Keratinocyte (primary cell): ENCODE results near the gene NCOA7. TPM values are rescaled to one million over a fixed set of nuclear protein-coding genes. Genes with fewer than 3 reads are reported as not detected.

ENCODE experiments used
- DNase-seq: peaks from one replicate; pipeline ENCODE4 v3.0.0-alpha.2; 2011; ENCODE audit warnings: low read depth, missing footprints, low spot score
- FAIRE-seq: peaks from 2 replicates; lab custom pipeline; 2011; peaks lifted over from hg19 to GRCh38; lab: Jason Lieb, UNC
- H2AFZ ChIP-seq: 2 replicates; pipeline ENCODE4 v1.6.0; 2012; ENCODE audit warnings: low read length, control low read depth, inconsistent platforms; ENCODE audit not compliant: control insufficient read depth
- H3K27ac ChIP-seq: 2 replicates; pipeline ENCODE4 v1.5.1; 2011; ENCODE audit warnings: low read length; ENCODE audit not compliant: control insufficient read depth, insufficient read depth
- H3K27me3 ChIP-seq: 3 replicates; pipeline ENCODE4 v1.6.0; 2011; ENCODE audit warnings: low read length; ENCODE audit not compliant: control insufficient read depth, insufficient read depth; ENCODE audit errors: extremely low read depth
- H3K36me3 ChIP-seq, 2 experiments: 2 replicates in 1 of 2; 3 replicates in 1 of 2; pipeline ENCODE4 v1.5.1; 2011; ENCODE audit warnings: low read length in 2 of 2, mild to moderate bottlenecking in 1 of 2; ENCODE audit not compliant: control insufficient read depth in 2 of 2, insufficient read depth in 2 of 2; ENCODE audit errors: extremely low read depth in 1 of 2
- H3K4me1 ChIP-seq: 3 replicates; pipeline ENCODE4 v1.5.1; 2011; ENCODE audit warnings: low read length; ENCODE audit not compliant: control insufficient read depth, insufficient read depth; ENCODE audit errors: extremely low read depth
- H3K4me2 ChIP-seq: 3 replicates; pipeline ENCODE4 v1.6.0; 2011; ENCODE audit warnings: low read depth, low read length; ENCODE audit not compliant: control insufficient read depth, insufficient read depth; ENCODE audit errors: extremely low read depth
- H3K4me3 ChIP-seq, 3 experiments: fragments of 200-600 bp in 1 of 3; sonication (generic) in 1 of 3; 2 replicates in 2 of 3; 3 replicates in 1 of 3; pipeline ENCODE4 v1.5.1; 2011 to 2016; ENCODE audit warnings: low read length in 3 of 3, mild to moderate bottlenecking in 3 of 3, control low read depth in 2 of 3, inconsistent platforms in 1 of 3, low read depth in 1 of 3, mixed read lengths in 1 of 3, mixed run types in 1 of 3, moderate library complexity in 1 of 3; ENCODE audit not compliant: control insufficient read depth in 2 of 3, insufficient read depth in 2 of 3; ENCODE audit errors: extremely low read depth in 1 of 3
- H3K79me2 ChIP-seq: 2 replicates; pipeline ENCODE4 v1.6.0; 2012; ENCODE audit warnings: low read length; ENCODE audit not compliant: control insufficient read depth, insufficient read depth
- H3K9ac ChIP-seq: 3 replicates; pipeline ENCODE4 v1.6.0; 2011; ENCODE audit warnings: low read length; ENCODE audit not compliant: control insufficient read depth, insufficient read depth; ENCODE audit errors: extremely low read depth
- H3K9me1 ChIP-seq: 3 replicates; pipeline ENCODE4 v1.6.0; 2011; ENCODE audit warnings: low read length; ENCODE audit not compliant: control insufficient read depth, insufficient read depth; ENCODE audit errors: extremely low read depth
- H3K9me3 ChIP-seq: 2 replicates; pipeline ENCODE4 v1.5.1; 2012; ENCODE audit warnings: low read depth, low read length; ENCODE audit not compliant: control insufficient read depth
- H4K20me1 ChIP-seq: 3 replicates; pipeline ENCODE4 v1.6.0; 2011; ENCODE audit warnings: low read length; ENCODE audit not compliant: control insufficient read depth, insufficient read depth; ENCODE audit errors: extremely low read depth
- CTCF ChIP-seq, 3 experiments: IDR thresholded peaks in 1 of 3; conservative IDR thresholded peaks in 1 of 3; optimal IDR thresholded peaks in 1 of 3; 2 replicates in 2 of 3; 3 replicates in 1 of 3; pipeline versions ENCODE3 to v1.5.1; 2011; ENCODE audit warnings: low read length in 3 of 3, mild to moderate bottlenecking in 3 of 3, moderate library complexity in 2 of 3, control low read depth in 1 of 3, inconsistent platforms in 1 of 3; ENCODE audit not compliant: insufficient read depth in 2 of 3; ENCODE audit errors: extremely low read depth in 1 of 3
- EZH2 ChIP-seq: IDR thresholded peaks from one replicate; pipeline ENCODE4 v1.6.1; 2012; ENCODE audit warnings: inconsistent platforms, mild to moderate bottlenecking, low read length, moderate library complexity
- dilution Hi-C: fragments of 300-500 bp; cut with MboI; formaldehyde crosslinking; loops from one replicate; pipeline ENCODE4 v1.7.0; 2020; ENCODE audit warnings: low sequenced_read_pairs; ENCODE audit not compliant: extremely low pct_ligation_motif_present
- polyA plus RNA-seq, 5 experiments: library from polyadenylated mRNA; depleted of rRNA in 3 of 5; stranded (reverse) in 3 of 5; stranded (forward) in 1 of 5; unstranded in 1 of 5; fragments of >200 nt; gene quantifications; 1 replicate in 1 of 5; 2 replicates in 3 of 5; 3 replicates in 1 of 5; pipeline versions ENCODE4 v1.2.1 to v1.2.3, GENCODE V29; 2011 to 2012; ENCODE audit warnings: missing spikeins in 2 of 5, low read depth in 1 of 5, low replicate concordance in 1 of 5

The NCOA7 gene
- polyA plus RNA-seq, 1 donor (not counting 4 experiments of a cell fraction or from before 2014, with no cell fraction given), result 20.5 TPM

- no peaks in the 10 kb centered on the region for H4K20me1 ChIP-seq
- FAIRE-seq, result no peak
- H3K27me3 ChIP-seq, result no peaks in the 10 kb centered on the region
- H2AFZ ChIP-seq, result no peak overlapping the region
- H3K9ac ChIP-seq, result no peak overlapping the region
- H3K27ac ChIP-seq, result no peak overlapping the region
- no peaks in the 10 kb centered on the region for H3K79me2 ChIP-seq
- no peaks in the 10 kb centered on the region for H3K9me1 ChIP-seq
- H3K4me3 ChIP-seq, result no peak overlapping the region
- H3K36me3 ChIP-seq, result no peaks in the 10 kb centered on the region
- H3K9me3 ChIP-seq, result no peaks in the 10 kb centered on the region
- H3K4me1 ChIP-seq, result no peaks in the 10 kb centered on the region
- dilution Hi-C loops, result no loop called here
- DNase-seq, result no peak
- TF ChIP-seq CTCF (optimal IDR thresholded peaks at IDR 0.05 in 1 of 3, IDR thresholded peaks at IDR 0.05 in 1 of 3, conservative IDR thresholded peaks at IDR 0.05 in 1 of 3; ENCODE audit: extremely low read depth in 1 of 3, insufficient read depth in 2 of 3, low read length in 3 of 3), result no peak
- TF ChIP-seq EZH2, result no peak
- H3K4me2 ChIP-seq, result no peak overlapping the region
These were observed 59.6 kb downstream of the NCOA7 start for GRCh38 chr6:125850361-125850760.

GRCh38 chr6:125852587-125852986, 61.8 kb downstream of the NCOA7 start:
- TF ChIP-seq EZH2 (no peak), CTCF (optimal IDR thresholded peaks at IDR 0.05 in 1 of 3, IDR thresholded peaks at IDR 0.05 in 1 of 3, conservative IDR thresholded peaks at IDR 0.05 in 1 of 3; ENCODE audit: extremely low read depth in 1 of 3, insufficient read depth in 2 of 3, low read length in 3 of 3) (no peak)
- Histone ChIP-seq H3K36me3 (no peaks in the 10 kb centered on the region), H2AFZ (no peak overlapping the region), H3K4me1 (no peaks in the 10 kb centered on the region), H3K9ac (no peak overlapping the region), H3K27ac (no peak overlapping the region), H3K79me2 (no peaks in the 10 kb centered on the region), H3K9me3 (no peaks in the 10 kb centered on the region), H3K9me1 (no peaks in the 10 kb centered on the region), H3K4me2 (no peak overlapping the region), H4K20me1 (no peaks in the 10 kb centered on the region), H3K4me3 (no peak overlapping the region), H3K27me3 (no peaks in the 10 kb centered on the region)
- DNase-seq, result no peak
- FAIRE-seq, result no peak
- dilution Hi-C loops, result no loop called here
